NCI-H2081 treated with DMSO at 0.1 percent for 48 hours (cell line): ENCODE measurements around the gene FOXO6.
"Not testable (repeated sequence)": the region's sequence is repeated elsewhere in the genome, so short reads cannot be mapped to it uniquely, and the experiment has no call there.

Experiments used
- DNase-seq: peaks from one replicate; lab custom pipeline; 2025; lab: John Stamatoyannopoulos, UW

The FOXO6 gene

GRCh38 chr1:41329662-41330587, 31.3 kb upstream of the FOXO6 start:
- no peak for DNase-seq

GRCh38 chr1:41330588-41331545, 30.4 kb upstream of the FOXO6 start:
- DNase-seq: no peak

- no peak for DNase-seq
These were observed 29.7 kb upstream of the FOXO6 start for GRCh38 chr1:41331546-41331917.

GRCh38 chr1:41332161-41332560, 29.1 kb upstream of the FOXO6 start:
- DNase-seq: not testable (repeated sequence)

GRCh38 chr1:41333146-41333784, 28.0 kb upstream of the FOXO6 start:
- no peak for DNase-seq

- DNase-seq: no peak
These were observed 22.4 kb upstream of the FOXO6 start for GRCh38 chr1:41338820-41339219.

- DNase-seq: no peak
These were observed 20.4 kb upstream of the FOXO6 start for GRCh38 chr1:41340655-41341364.

- no peak for DNase-seq
These were observed 19.9 kb upstream of the FOXO6 start for GRCh38 chr1:41341365-41341683.

GRCh38 chr1:41341772-41342562, 19.3 kb upstream of the FOXO6 start:
- DNase-seq: peak; percentile 66

- DNase-seq: no peak
These were observed 18.4 kb upstream of the FOXO6 start for GRCh38 chr1:41342774-41343355.

- no peak for DNase-seq
These were observed 17.2 kb upstream of the FOXO6 start for GRCh38 chr1:41343790-41344699.

GRCh38 chr1:41344708-41345159, 16.5 kb upstream of the FOXO6 start:
- no peak for DNase-seq

- DNase-seq: no peak
These were observed 15.7 kb upstream of the FOXO6 start for GRCh38 chr1:41345434-41346075.

GRCh38 chr1:41347276-41347675, 14.0 kb upstream of the FOXO6 start:
- DNase-seq: no peak

- no peak for DNase-seq
These were observed 12.8 kb upstream of the FOXO6 start for GRCh38 chr1:41348394-41348793.

GRCh38 chr1:41349361-41350054, 11.7 kb upstream of the FOXO6 start:
- no peak for DNase-seq

GRCh38 chr1:41350055-41350378, 11.2 kb upstream of the FOXO6 start:
- DNase-seq: no peak
